Smooth muscle cell (in vitro differentiated cells): ENCODE data around the gene PKP4. TPM values are rescaled to one million over a fixed set of nuclear protein-coding genes. Genes with fewer than 3 reads are reported as not detected.

Experiments
- DNase-seq: peaks from one replicate; lab custom pipeline; 2025; ENCODE audit not compliant: unreplicated experiment; lab: John Stamatoyannopoulos, UW
- H2AFZ ChIP-seq: fragments of 200-600 bp; sonication (generic); 2 replicates; pipeline ENCODE4 v1.6.0; 2016; ENCODE audit warnings: antibody characterized with exemption, low read depth, mild to moderate bottlenecking
- H3F3A ChIP-seq: fragments of 200-600 bp; sonication (generic); 2 replicates; pipeline ENCODE4 v1.6.0; 2017; ENCODE audit warnings: antibody characterized with exemption, low read depth
- H3K27ac ChIP-seq: fragments of 200-600 bp; sonication (generic); 2 replicates; pipeline ENCODE4 v1.5.1; 2016; ENCODE audit warnings: low read depth, mild to moderate bottlenecking
- H3K27me3 ChIP-seq: fragments of 200-600 bp; sonication (generic); 2 replicates; pipeline ENCODE4 v1.6.1; 2016; ENCODE audit warnings: low read depth, mild to moderate bottlenecking
- H3K36me3 ChIP-seq: fragments of 200-600 bp; sonication (generic); 2 replicates; pipeline ENCODE4 v1.5.1; 2016; ENCODE audit warnings: low read depth
- H3K4me1 ChIP-seq: fragments of 200-600 bp; sonication (generic); 2 replicates; pipeline ENCODE4 v1.5.1; 2016; ENCODE audit warnings: low read depth
- H3K4me2 ChIP-seq: fragments of 200-600 bp; sonication (generic); 2 replicates; pipeline ENCODE4 v1.6.0; 2016; ENCODE audit warnings: mild to moderate bottlenecking
- H3K4me3 ChIP-seq: fragments of 200-600 bp; sonication (generic); 2 replicates; pipeline ENCODE4 v1.5.1; 2016; ENCODE audit warnings: mild to moderate bottlenecking
- H3K79me2 ChIP-seq: fragments of 200-600 bp; sonication (generic); 2 replicates; pipeline ENCODE4 v1.6.0; 2016; ENCODE audit warnings: low read depth, mild to moderate bottlenecking
- H3K9ac ChIP-seq: fragments of 200-600 bp; sonication (generic); 2 replicates; pipeline ENCODE4 v1.6.0; 2016; ENCODE audit warnings: low read depth
- H3K9me3 ChIP-seq: fragments of 200-600 bp; sonication (generic); replicated peaks from 2 replicates; pipeline ENCODE4 v1.5.1; 2016; ENCODE audit warnings: low read depth
- H4K20me1 ChIP-seq: fragments of 200-600 bp; sonication (generic); 2 replicates; pipeline ENCODE4 v1.6.0; 2016; ENCODE audit warnings: low read depth
- CTCF ChIP-seq: fragments of 200-600 bp; sonication (generic); IDR thresholded peaks from 2 replicates; pipeline ENCODE4 v1.5.1; 2017; ENCODE audit warnings: borderline replicate concordance, mild to moderate bottlenecking, antibody characterized with exemption; ENCODE audit not compliant: insufficient read depth, poor library complexity, severe bottlenecking
- WGBS: methylation state at CpG from one replicate; pipeline ENCODE4 v1.1.7; 2016; ENCODE audit warnings: low lambda C conversion rate; 5-methylcytosine and 5-hydroxymethylcytosine counted together
- polyA plus RNA-seq: library from polyadenylated mRNA; unstranded; fragments of >200 nt; fragmentation: Nextera tagmentation; extraction: Ambion mirVana; gene quantifications from 2 replicates; pipeline ENCODE4 v1.2.1, GENCODE V29; 2016
- total RNA-seq: library from RNA; depleted of rRNA; stranded (reverse); fragments of >200 nt; gene quantifications from 2 replicates; pipeline ENCODE4 v1.2.3, GENCODE V29; 2014

PKP4 gene
- total and polyA plus RNA-seq, 2 experiments from 2014 or later = 2.4 to 14.0 TPM

GRCh38 chr2:158511706-158512105, 55.0 kb downstream of the PKP4 start:
- no peak for DNase-seq
- Histone ChIP-seq H3K9ac (no peak overlapping the region), H2AFZ (no peak overlapping the region), H3K9me3 (no peaks in the 10 kb centered on the region), H3K4me2 (no peak overlapping the region), H3K27me3 (no peaks in the 10 kb centered on the region), H3K27ac (no peak overlapping the region), H3K79me2 (peaks cover 12% of the 10 kb centered on the region), H3K4me1 (no peaks in the 10 kb centered on the region), H4K20me1 (no peaks in the 10 kb centered on the region), H3K36me3 (no peaks in the 10 kb centered on the region), H3F3A (no peaks in the 10 kb centered on the region), H3K4me3 (no peak overlapping the region)
- no peak for TF ChIP-seq CTCF

- no peaks in the 10 kb centered on the region for H4K20me1 ChIP-seq
- H3K9ac ChIP-seq = no peak overlapping the region
- no peaks in the 10 kb centered on the region for H3F3A ChIP-seq
- no peak overlapping the region for H2AFZ ChIP-seq
- H3K4me1 ChIP-seq = no peaks in the 10 kb centered on the region
- no peaks in the 10 kb centered on the region for H3K36me3 ChIP-seq
- no peak overlapping the region for H3K27ac ChIP-seq
- WGBS = 86% methylated on average over 1 of the region's 1 CpG
- H3K4me3 ChIP-seq = no peak overlapping the region
- H3K27me3 ChIP-seq = no peaks in the 10 kb centered on the region
- H3K9me3 ChIP-seq = no peaks in the 10 kb centered on the region
- no peak for TF ChIP-seq CTCF
- H3K4me2 ChIP-seq = no peak overlapping the region
- peaks cover 16% of the 10 kb centered on the region for H3K79me2 ChIP-seq
- no peak for DNase-seq
Observed at GRCh38 chr2:158512323-158512722, 55.6 kb downstream of the PKP4 start.

- 92% methylated on average over 5 of the region's 5 CpGs for WGBS
- Histone ChIP-seq H2AFZ (no peak overlapping the region), H3K9ac (no peak overlapping the region), H3K79me2 (peaks cover 11% of the 10 kb centered on the region), H3K27ac (no peak overlapping the region), H3K27me3 (no peaks in the 10 kb centered on the region), H3K9me3 (no peaks in the 10 kb centered on the region), H3F3A (no peaks in the 10 kb centered on the region), H3K4me1 (no peaks in the 10 kb centered on the region), H4K20me1 (no peaks in the 10 kb centered on the region), H3K4me2 (no peak overlapping the region), H3K4me3 (no peak overlapping the region), H3K36me3 (no peaks in the 10 kb centered on the region)
- no peak for DNase-seq
- TF ChIP-seq CTCF = no peak
Observed at GRCh38 chr2:158513841-158514240, 57.1 kb downstream of the PKP4 start.

- no peaks in the 10 kb centered on the region for H3K36me3 ChIP-seq
- no peaks in the 10 kb centered on the region for H4K20me1 ChIP-seq
- no peak overlapping the region for H3K9ac ChIP-seq
- no peak overlapping the region for H3K27ac ChIP-seq
- H3K4me3 ChIP-seq = no peak overlapping the region
- H3K79me2 ChIP-seq = peaks cover 6% of the 10 kb centered on the region
- H3F3A ChIP-seq = no peaks in the 10 kb centered on the region
- DNase-seq = no peak
- 34% methylated on average over 3 of the region's 3 CpGs for WGBS
- TF ChIP-seq CTCF = no peak
- no peak overlapping the region for H2AFZ ChIP-seq
- H3K27me3 ChIP-seq = no peaks in the 10 kb centered on the region
- H3K4me2 ChIP-seq = no peak overlapping the region
- no peaks in the 10 kb centered on the region for H3K4me1 ChIP-seq
- H3K9me3 ChIP-seq = no peaks in the 10 kb centered on the region
Observed at GRCh38 chr2:158518084-158518483, 61.3 kb downstream of the PKP4 start.
